ENCODE results near the gene PIK3C3. TPM values are rescaled to one million over a fixed set of nuclear protein-coding genes. Genes with fewer than 3 reads are reported as not detected.

Gene PIK3C3
- total and polyA plus RNA-seq, 9 donors: 24.4 to 60.3 (median 47.7) TPM

DNA sequence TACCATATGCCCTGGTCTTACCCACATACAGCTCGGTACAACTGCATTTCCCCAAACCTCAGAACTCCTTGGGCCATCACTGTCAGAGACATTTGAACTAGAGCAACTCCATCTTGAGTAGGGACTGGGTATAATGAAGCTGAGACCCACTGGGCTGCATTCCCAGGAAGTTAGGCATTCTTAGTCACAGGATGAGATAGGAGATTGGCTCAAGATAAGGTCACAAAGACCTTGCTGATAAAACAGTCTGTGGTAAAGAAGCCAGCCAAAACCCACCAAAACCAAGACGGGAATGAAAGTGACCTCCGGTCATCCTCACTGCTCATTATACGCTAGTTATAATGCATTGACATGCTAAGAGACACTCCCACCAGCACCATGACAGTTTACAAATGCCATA is 131.3 kb downstream of the PIK3C3 start:
- Histone ChIP-seq H3K27me3 (no peaks in the 10 kb centered on the region), H3K4me1 (ENCODE audit: insufficient read depth) (no peaks in the 10 kb centered on the region), H3K27ac (no peak overlapping the region), H3K4me3 (no peak overlapping the region), H3K9me3 (no peaks in the 10 kb centered on the region), H3K36me3 (no peaks in the 10 kb centered on the region)
- no peak for DNase-seq
- intact Hi-C loops (cut with DNase I): no loop called here
- 78 to 83% (median 82%) methylated on average over 4 of the region's 4 CpGs for WGBS, 3 donors
- TF ChIP-seq, protein P1, sequence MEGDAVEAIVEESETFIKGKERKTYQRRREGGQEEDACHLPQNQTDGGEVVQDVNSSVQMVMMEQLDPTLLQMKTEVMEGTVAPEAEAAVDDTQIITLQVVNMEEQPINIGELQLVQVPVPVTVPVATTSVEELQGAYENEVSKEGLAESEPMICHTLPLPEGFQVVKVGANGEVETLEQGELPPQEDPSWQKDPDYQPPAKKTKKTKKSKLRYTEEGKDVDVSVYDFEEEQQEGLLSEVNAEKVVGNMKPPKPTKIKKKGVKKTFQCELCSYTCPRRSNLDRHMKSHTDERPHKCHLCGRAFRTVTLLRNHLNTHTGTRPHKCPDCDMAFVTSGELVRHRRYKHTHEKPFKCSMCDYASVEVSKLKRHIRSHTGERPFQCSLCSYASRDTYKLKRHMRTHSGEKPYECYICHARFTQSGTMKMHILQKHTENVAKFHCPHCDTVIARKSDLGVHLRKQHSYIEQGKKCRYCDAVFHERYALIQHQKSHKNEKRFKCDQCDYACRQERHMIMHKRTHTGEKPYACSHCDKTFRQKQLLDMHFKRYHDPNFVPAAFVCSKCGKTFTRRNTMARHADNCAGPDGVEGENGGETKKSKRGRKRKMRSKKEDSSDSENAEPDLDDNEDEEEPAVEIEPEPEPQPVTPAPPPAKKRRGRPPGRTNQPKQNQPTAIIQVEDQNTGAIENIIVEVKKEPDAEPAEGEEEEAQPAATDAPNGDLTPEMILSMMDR (IDR thresholded peaks at IDR 0.05): no peak
- TF ChIP-seq EP300 (IDR thresholded peaks at IDR 0.05): no peak

DNA sequence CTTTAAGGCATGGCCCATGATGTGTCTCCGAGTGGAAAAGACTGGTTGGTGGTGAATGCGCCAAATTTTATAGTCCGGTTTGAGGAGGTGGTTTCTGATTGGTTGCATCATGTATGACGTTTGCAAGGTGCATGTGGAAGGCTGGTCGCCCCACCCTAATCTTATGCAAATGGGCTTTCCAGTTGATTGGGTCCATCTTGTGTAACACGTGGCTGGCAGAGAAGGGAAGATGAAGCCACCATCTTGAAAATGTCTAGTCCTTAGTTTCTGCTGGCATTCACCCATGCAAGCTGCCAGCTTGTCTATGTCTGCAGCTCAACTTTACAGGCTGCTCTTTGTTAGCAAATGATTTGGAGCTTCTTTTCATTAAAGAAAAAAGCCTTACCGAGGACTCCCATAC is 132.2 kb downstream of the PIK3C3 start:
- H3K4me1 ChIP-seq (ENCODE audit: insufficient read depth): no peaks in the 10 kb centered on the region
- no peak for DNase-seq
- 86 to 88% (median 87%) methylated on average over 7 of the region's 7 CpGs for whole genome bisulfite sequencing, 3 donors
- H3K27me3 ChIP-seq: no peaks in the 10 kb centered on the region
- H3K4me3 ChIP-seq: no peak overlapping the region
- no peaks in the 10 kb centered on the region for H3K36me3 ChIP-seq
- H3K27ac ChIP-seq: no peak overlapping the region
- TF ChIP-seq POLR2A (IDR thresholded peaks at IDR 0.05): no peak
- TF ChIP-seq EP300 (IDR thresholded peaks at IDR 0.05): no peak
- TF ChIP-seq, protein P1 (IDR thresholded peaks at IDR 0.05): no peak
- H3K9me3 ChIP-seq: no peaks in the 10 kb centered on the region
- intact Hi-C loops (cut with DNase I): no loop called here

DNA sequence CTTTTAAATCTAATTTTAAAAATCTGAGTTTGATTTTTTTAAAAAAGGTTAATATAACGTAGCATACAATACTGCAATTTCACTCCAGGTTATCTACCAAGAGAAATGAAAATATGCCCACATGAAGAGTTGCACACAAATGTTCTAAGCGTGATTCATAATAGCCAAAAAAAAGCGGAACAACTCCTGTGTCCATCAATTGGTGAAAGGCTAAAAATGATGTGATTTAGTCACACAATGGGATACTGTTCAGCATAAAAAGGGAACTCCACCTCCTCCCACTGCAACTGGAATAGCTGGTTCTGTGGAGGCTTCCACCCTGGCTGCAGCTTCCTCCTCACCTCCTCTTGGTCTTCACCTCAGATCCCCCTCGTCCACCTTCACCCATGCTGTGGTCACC is 132.8 kb downstream of the PIK3C3 start:
- no peak for DNase-seq
- no peak for TF ChIP-seq POLR2A (IDR thresholded peaks at IDR 0.05)
- TF ChIP-seq, protein P1 (IDR thresholded peaks at IDR 0.05): no peak
- no peak for TF ChIP-seq EP300 (IDR thresholded peaks at IDR 0.05)
- Histone ChIP-seq H3K9me3 (no peaks in the 10 kb centered on the region), H3K27me3 (no peaks in the 10 kb centered on the region), H3K36me3 (no peaks in the 10 kb centered on the region), H3K27ac (no peak overlapping the region), H3K4me1 (ENCODE audit: insufficient read depth) (no peaks in the 10 kb centered on the region), H3K4me3 (no peak overlapping the region)
- intact Hi-C loops (cut with DNase I): no loop called here
- WGBS, 3 donors: 91 to 93% (median 93%) methylated on average over 4 of the region's 4 CpGs

DNA sequence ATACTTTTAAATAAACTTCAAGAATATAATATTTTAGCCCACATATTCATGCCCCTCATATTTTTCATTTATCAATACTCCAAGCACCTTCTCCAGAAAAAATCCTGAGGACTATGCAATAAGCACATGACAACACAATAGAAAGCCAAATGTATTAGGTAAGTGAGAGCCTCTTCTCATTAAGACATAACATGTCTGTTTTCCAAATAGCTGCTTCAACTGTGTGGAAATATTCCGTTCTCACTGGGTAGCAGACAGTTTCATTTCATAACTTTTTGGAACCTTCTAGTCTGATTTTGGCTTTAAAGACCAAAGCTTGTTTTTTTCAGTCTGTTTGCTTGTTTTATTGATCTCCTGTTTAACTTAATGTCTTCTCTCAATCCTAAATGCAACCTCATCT is 137.8 kb downstream of the PIK3C3 start:
- no peaks in the 10 kb centered on the region for H3K9me3 ChIP-seq

More for the DNA sequence above, 137.8 kb downstream of the PIK3C3 start:
- H3K36me3 ChIP-seq: no peaks in the 10 kb centered on the region
- TF ChIP-seq, protein P1 (IDR thresholded peaks at IDR 0.05): no peak
- TF ChIP-seq POLR2A (IDR thresholded peaks at IDR 0.05) (no peak), EP300 (IDR thresholded peaks at IDR 0.05) (no peak)
- intact Hi-C loops (cut with DNase I): no loop called here
- 43 to 49% (median 47%) methylated on average over 1 of the region's 1 CpG for WGBS, 3 donors
- H3K4me3 ChIP-seq: no peak overlapping the region
- no peak for DNase-seq
- H3K27me3 ChIP-seq: no peaks in the 10 kb centered on the region
- no peak overlapping the region for H3K27ac ChIP-seq
- H3K4me1 ChIP-seq (ENCODE audit: insufficient read depth): no peaks in the 10 kb centered on the region

Data from ovary (tissue), 9 donors.